PC-3 (cell line): ENCODE measurements around the gene SCD. TPM values are rescaled to one million over a fixed set of nuclear protein-coding genes. Genes with fewer than 3 reads are reported as not detected.
"Not testable (repeated sequence)": the region's sequence is repeated elsewhere in the genome, so short reads cannot be mapped to it uniquely, and the experiment has no call there.

Source experiments
- ATAC-seq: fragments of 200-7000 bp; cut with Tn5 transposase; 2 replicates; pipeline ENCODE4 v1.9.1; 2020; ENCODE audit warnings: mild to moderate bottlenecking, moderate library complexity
- Bru-seq: library from RNA; stranded (reverse); fragments of 400-500 nt; gene quantifications from one replicate; lab custom pipeline; 2021; lab: Mats Ljungman, UMichigan
- BruChase-seq, 2 experiments: library from RNA; stranded (reverse); fragments of 400-500 nt; gene quantifications; one replicate each; lab custom pipeline; 2021; lab: Mats Ljungman, UMichigan
- BruUV-seq: library from RNA; stranded (reverse); fragments of 400-500 nt; replicated peaks from 2 replicates; lab custom pipeline; 2021; lab: Mats Ljungman, UMichigan
- CTCF ChIA-PET: fragments of 300-600 bp; sonication (Branson Sonifier 250); formaldehyde crosslinking; loops from one replicate; lab custom pipeline; 2022; ENCODE audit warnings: antibody characterized with exemption; lab: Charles Lee
- POLR2A ChIA-PET: fragments of 300-600 bp; sonication (Branson Sonifier 250); formaldehyde crosslinking; loops from one replicate; lab custom pipeline; 2022; ENCODE audit warnings: antibody characterized with exemption; ENCODE audit not compliant: unreplicated experiment; lab: Charles Lee
- DNase-seq: peaks from one replicate; pipeline ENCODE4 v3.0.0-alpha.2; 2015
- H2AFZ ChIP-seq: fragments of 300-600 bp; sonication (generic); 2 replicates; pipeline ENCODE4 v1.6.0; 2016; ENCODE audit warnings: antibody characterized with exemption, low read length
- H3F3A ChIP-seq: fragments of 300-600 bp; sonication (generic); one replicate; pipeline ENCODE4 v1.6.0; 2017; ENCODE audit warnings: antibody characterized with exemption, low read length, control low read depth, mild to moderate bottlenecking; ENCODE audit not compliant: unreplicated experiment
- H3K27ac ChIP-seq: fragments of 300-600 bp; sonication (generic); 2 replicates; pipeline ENCODE4 v1.5.1; 2016; ENCODE audit warnings: mild to moderate bottlenecking, low read length
- H3K27me3 ChIP-seq: fragments of 300-600 bp; sonication (generic); 2 replicates; pipeline ENCODE4 v1.6.1; 2016; ENCODE audit warnings: low read length, mixed read lengths
- H3K36me3 ChIP-seq: fragments of 300-600 bp; sonication (generic); 2 replicates; pipeline ENCODE4 v1.6.1; 2016; ENCODE audit warnings: low read depth, mixed run types, low read length, mixed read lengths
- H3K4me1 ChIP-seq: fragments of 300-600 bp; sonication (generic); 2 replicates; pipeline ENCODE4 v1.5.1; 2016; ENCODE audit warnings: low read length; ENCODE audit not compliant: insufficient read depth
- H3K4me2 ChIP-seq: fragments of 300-600 bp; sonication (generic); 2 replicates; pipeline ENCODE4 v1.6.0; 2016; ENCODE audit warnings: low read length
- H3K4me3 ChIP-seq: fragments of 300-600 bp; sonication (generic); 2 replicates; pipeline ENCODE4 v1.5.1; 2016; ENCODE audit warnings: mild to moderate bottlenecking, low read length, mixed read lengths
- H3K79me2 ChIP-seq: fragments of 300-600 bp; sonication (generic); 2 replicates; pipeline ENCODE4 v1.6.1; 2017; ENCODE audit warnings: low read length, mixed read lengths
- H3K9ac ChIP-seq: fragments of 300-600 bp; sonication (generic); 2 replicates; pipeline ENCODE4 v1.6.0; 2016; ENCODE audit warnings: mild to moderate bottlenecking, low read length
- H3K9me2 ChIP-seq: fragments of 300-600 bp; sonication (generic); replicated peaks from 2 replicates; pipeline ENCODE4 v1.6.1; 2016; ENCODE audit warnings: mixed run types, low read length, mixed read lengths
- H3K9me3 ChIP-seq: fragments of 300-600 bp; sonication (generic); 2 replicates; pipeline ENCODE4 v1.6.1; 2016; ENCODE audit warnings: low read length, mixed read lengths
- H4K20me1 ChIP-seq: fragments of 300-600 bp; sonication (generic); 2 replicates; pipeline ENCODE4 v1.6.1; 2016; ENCODE audit warnings: low read length, mixed read lengths
- CTCF ChIP-seq: fragments of 300-600 bp; sonication (generic); conservative IDR thresholded peaks from 2 replicates; pipeline ENCODE4 v1.5.1; 2017; ENCODE audit warnings: antibody characterized with exemption, low read depth, mild to moderate bottlenecking, low read length
- EZH2 ChIP-seq: fragments of 300-600 bp; sonication (generic); IDR thresholded peaks from one replicate; pipeline ENCODE4 v1.6.1; 2017; ENCODE audit warnings: antibody characterized with exemption, mild to moderate bottlenecking, low read length; ENCODE audit not compliant: unreplicated experiment
- EZH2phosphoT487 ChIP-seq: fragments of 300-600 bp; sonication (generic); IDR thresholded peaks from 2 replicates; pipeline ENCODE4 v1.6.1; 2018; ENCODE audit warnings: mild to moderate bottlenecking, antibody characterized with exemption, low read length, borderline replicate concordance
- intact Hi-C: fragments of 100-400 bp; cut with micrococcal nuclease; formaldehyde crosslinking; loops from 2 replicates; pipeline ENCODE4 v1.9.0; 2023
- long read RNA-seq: library from polyadenylated mRNA; unstranded; transcript quantifications from one replicate; pipeline ENCODE4 v2.0.0, GENCODE V29; 2021; ENCODE audit not compliant: unreplicated experiment
- total RNA-seq: library from RNA; depleted of rRNA; stranded (reverse); fragments of >200 nt; gene quantifications from 2 replicates; pipeline ENCODE4 v1.2.3, GENCODE V29; 2014; rRNA removed

The SCD gene
- total RNA-seq, result 116 and 121 TPM in 2 replicates
- percentile 91 among the genes with signal in this experiment for Bru-seq, nascent RNA
- BruChase-seq, experiment 1, labeled RNA remaining after a 6-hour chase, result percentile 98 among the genes with signal in this experiment
- percentile 98 among the genes with signal in this experiment for BruChase-seq, experiment 2, labeled RNA remaining after a 2-hour chase
- long read RNA-seq, full-length matches to known transcripts, result 220 of 408 reads
- long read RNA-seq, partial matches to known transcripts, result 146 of 408 reads
- long read RNA-seq, other reads (novel, unspliced or antisense), result 42 of 408 reads

GRCh38 chr10:100346765-100347567, at the start of gene SCD:
SCD (plus strand) TSS chr10:100347233; CDS start chr10:100347505, 272 bp downstream.
- H3K27me3 ChIP-seq, result no peaks in the 10 kb centered on the region
- DNase-seq, result peak; percentile 88
- peak within 1 kb of the TSS; percentile 96 for H3K4me3 ChIP-seq
- ChIA-PET CTCF (interaction anchor here (0.6 to 1.7 kb wide), 3 partner anchors 23 to 174 kb away, joined by 3 to 21 read pairs (median 5); no protein-coding TSS in a partner anchor), POLR2A (interaction anchor here (0.7 to 1.6 kb wide), 4 partner anchors 18 to 61 kb away, joined by 3 to 31 read pairs (median 21); no protein-coding TSS in a partner anchor)
- peaks cover 38% of the 10 kb centered on the region for H4K20me1 ChIP-seq
- peak; percentile 85 for ATAC-seq
- peak within 1 kb of the TSS; percentile 90 for H3K4me2 ChIP-seq
- no peaks in the 10 kb centered on the region for H3F3A ChIP-seq
- H3K9me3 ChIP-seq, result no peaks in the 10 kb centered on the region
- BruUV-seq, result no TSS peak
- intact Hi-C loops, result loop anchor here (1.0 to 5.0 kb wide), 4 partner anchors 24 to 175 kb away; no protein-coding TSS in a partner anchor
- TF ChIP-seq EZH2phosphoT487 (peak; percentile 68), CTCF (no peak)
- peak within 1 kb of the TSS; percentile 87 for H3K9ac ChIP-seq
- H3K36me3 ChIP-seq, result peaks cover 38% of the 10 kb centered on the region
- peak within 1 kb of the TSS; percentile 72 for H2AFZ ChIP-seq
- peaks cover 28% of the 10 kb centered on the region for H3K4me1 ChIP-seq
- H3K9me2 ChIP-seq, result no peaks in the 10 kb centered on the region
- H3K27ac ChIP-seq, result peak within 1 kb of the TSS; percentile 47
- peaks cover 49% of the 10 kb centered on the region for H3K79me2 ChIP-seq

- DNase-seq (no peak), ATAC-seq (no peak)
- no peak overlapping the region for H3K27ac ChIP-seq
- no peaks in the 10 kb centered on the region for H3K9me3 ChIP-seq
- no peaks in the 10 kb centered on the region for H4K20me1 ChIP-seq
- CTCF ChIA-PET, result no interaction called here
- intact Hi-C loops, result no loop called here
- POLR2A ChIA-PET, result no interaction called here
- H3F3A ChIP-seq, result no peaks in the 10 kb centered on the region
- no peaks in the 10 kb centered on the region for H3K79me2 ChIP-seq
- no peak overlapping the region for H3K4me3 ChIP-seq
- no peaks in the 10 kb centered on the region for H3K4me1 ChIP-seq
- H2AFZ ChIP-seq, result no peak overlapping the region
- H3K36me3 ChIP-seq, result no peaks in the 10 kb centered on the region
- H3K27me3 ChIP-seq, result no peaks in the 10 kb centered on the region
- H3K4me2 ChIP-seq, result no peak overlapping the region
- no peak overlapping the region for H3K9ac ChIP-seq
- H3K9me2 ChIP-seq, result no peaks in the 10 kb centered on the region
- BruUV-seq, result no TSS peak
- TF ChIP-seq EZH2phosphoT487, result no peak
- TF ChIP-seq EZH2, result no peak
- TF ChIP-seq CTCF, result no peak
Measured at GRCh38 chr10:100297242-100297641, 49.8 kb upstream of the SCD start.

GRCh38 chr10:100301123-100301522, 45.9 kb upstream of the SCD start:
- intact Hi-C loops, ATAC-seq, CTCF ChIA-PET, H2AFZ ChIP-seq, BruUV-seq, H3K4me1 ChIP-seq, H3K27me3 ChIP-seq, H3K9me2 ChIP-seq, H3K79me2 ChIP-seq, H4K20me1 ChIP-seq, DNase-seq, H3K4me3 ChIP-seq, H3F3A ChIP-seq, H3K27ac ChIP-seq, H3K36me3 ChIP-seq, H3K9ac ChIP-seq, POLR2A ChIA-PET, H3K4me2 ChIP-seq, H3K9me3 ChIP-seq: not testable (repeated sequence)
